BE2C (cell line): ENCODE measurements around the gene AP3B1.

ENCODE experiments used
- DNase-seq: peaks from one replicate; pipeline ENCODE4 v3.0.0-alpha.2; 2020
- H3K27me3 ChIP-seq: fragments of 250-450 bp; sonication (Bioruptor Pico); 2 replicates; pipeline ENCODE4 v1.5.1; 2020; ENCODE audit warnings: mild to moderate bottlenecking
- H3K36me3 ChIP-seq: fragments of 250-450 bp; sonication (Bioruptor Pico); 2 replicates; pipeline ENCODE4 v1.5.1; 2020; ENCODE audit warnings: mild to moderate bottlenecking
- H3K4me1 ChIP-seq: fragments of 250-450 bp; sonication (Bioruptor Pico); 2 replicates; pipeline ENCODE4 v1.5.1; 2020
- H3K4me3 ChIP-seq: 2 replicates; pipeline ENCODE4 v1.5.1; 2011; ENCODE audit warnings: low read depth, low read length
- H3K9me3 ChIP-seq: fragments of 250-450 bp; sonication (Bioruptor Pico); 2 replicates; pipeline ENCODE4 v1.5.1; 2020
- TF ChIP-seq, protein P1 (sequence below): IDR thresholded peaks from 2 replicates; pipeline ENCODE4 v1.5.1; 2012; ENCODE audit warnings: mild to moderate bottlenecking, low read depth, low read length

AP3B1 gene

GRCh38 chr5:78275998-78276543 is 18.4 kb downstream of the AP3B1 start:
- Histone ChIP-seq H3K4me3 (no peak overlapping the region), H3K36me3 (no peaks in the 10 kb centered on the region), H3K27me3 (no peaks in the 10 kb centered on the region), H3K4me1 (no peaks in the 10 kb centered on the region), H3K9me3 (no peaks in the 10 kb centered on the region)
- TF ChIP-seq, protein P1, sequence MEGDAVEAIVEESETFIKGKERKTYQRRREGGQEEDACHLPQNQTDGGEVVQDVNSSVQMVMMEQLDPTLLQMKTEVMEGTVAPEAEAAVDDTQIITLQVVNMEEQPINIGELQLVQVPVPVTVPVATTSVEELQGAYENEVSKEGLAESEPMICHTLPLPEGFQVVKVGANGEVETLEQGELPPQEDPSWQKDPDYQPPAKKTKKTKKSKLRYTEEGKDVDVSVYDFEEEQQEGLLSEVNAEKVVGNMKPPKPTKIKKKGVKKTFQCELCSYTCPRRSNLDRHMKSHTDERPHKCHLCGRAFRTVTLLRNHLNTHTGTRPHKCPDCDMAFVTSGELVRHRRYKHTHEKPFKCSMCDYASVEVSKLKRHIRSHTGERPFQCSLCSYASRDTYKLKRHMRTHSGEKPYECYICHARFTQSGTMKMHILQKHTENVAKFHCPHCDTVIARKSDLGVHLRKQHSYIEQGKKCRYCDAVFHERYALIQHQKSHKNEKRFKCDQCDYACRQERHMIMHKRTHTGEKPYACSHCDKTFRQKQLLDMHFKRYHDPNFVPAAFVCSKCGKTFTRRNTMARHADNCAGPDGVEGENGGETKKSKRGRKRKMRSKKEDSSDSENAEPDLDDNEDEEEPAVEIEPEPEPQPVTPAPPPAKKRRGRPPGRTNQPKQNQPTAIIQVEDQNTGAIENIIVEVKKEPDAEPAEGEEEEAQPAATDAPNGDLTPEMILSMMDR = no peak
- DNase-seq = no peak

- DNase-seq = no peak
- TF ChIP-seq, protein P1 = no peak
- H3K4me3 ChIP-seq = no peak overlapping the region
These were observed 19.8 kb downstream of the AP3B1 start for GRCh38 chr5:78274540-78275197.

DNA sequence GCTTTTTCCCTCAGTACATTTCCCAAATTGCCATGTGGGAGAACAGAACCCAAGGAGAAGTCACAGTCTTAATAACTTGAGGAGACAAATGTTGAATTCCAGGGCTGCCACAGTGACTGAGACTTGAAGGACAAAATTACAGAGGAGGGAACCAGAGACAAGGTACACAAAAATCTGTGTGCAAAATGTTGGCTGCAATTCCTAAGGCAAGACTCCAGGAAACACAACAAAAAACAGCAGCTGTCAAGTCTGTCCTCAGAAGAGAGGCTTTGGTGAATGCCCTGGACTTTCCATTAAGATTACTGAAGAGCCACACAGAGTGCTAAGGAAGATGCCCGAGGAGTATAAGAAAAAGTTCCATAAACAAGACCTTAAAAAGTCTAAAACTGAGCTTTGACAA is 21.1 kb downstream of the AP3B1 start:
- TF ChIP-seq, protein P1 = no peak
- Histone ChIP-seq H3K4me3 (no peak overlapping the region), H3K27me3 (no peaks in the 10 kb centered on the region), H3K36me3 (no peaks in the 10 kb centered on the region), H3K9me3 (no peaks in the 10 kb centered on the region), H3K4me1 (no peaks in the 10 kb centered on the region)
- no peak for DNase-seq

More at GRCh38 chr5:78274540-78275197, 19.8 kb downstream of the AP3B1 start:
- H3K4me1 ChIP-seq = no peaks in the 10 kb centered on the region
- no peaks in the 10 kb centered on the region for H3K27me3 ChIP-seq
- no peaks in the 10 kb centered on the region for H3K36me3 ChIP-seq
- H3K9me3 ChIP-seq = no peaks in the 10 kb centered on the region

DNA sequence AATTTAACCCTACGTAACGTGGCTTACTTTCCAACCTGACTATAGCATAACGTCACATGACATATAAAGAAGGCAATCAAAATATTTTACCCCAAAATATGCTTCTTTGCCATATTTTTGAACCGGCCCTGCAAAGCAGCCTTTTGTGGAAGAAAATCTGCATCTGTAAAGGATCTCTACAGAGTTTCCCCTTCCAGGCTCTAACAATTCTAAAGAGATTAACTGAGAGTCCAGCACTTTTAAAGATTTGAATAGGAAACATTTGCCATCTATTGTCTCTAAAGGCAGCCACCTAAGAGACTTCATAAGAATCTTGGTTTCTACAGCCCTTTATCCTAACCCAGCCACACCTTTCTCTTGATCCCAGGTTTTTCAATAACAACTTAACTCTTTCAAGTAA is 22.7 kb downstream of the AP3B1 start:
- no peaks in the 10 kb centered on the region for H3K27me3 ChIP-seq
- TF ChIP-seq, protein P1 = no peak
- DNase-seq = no peak
- no peaks in the 10 kb centered on the region for H3K36me3 ChIP-seq
- H3K4me3 ChIP-seq = no peak overlapping the region
- no peaks in the 10 kb centered on the region for H3K4me1 ChIP-seq
- H3K9me3 ChIP-seq = no peaks in the 10 kb centered on the region

DNA sequence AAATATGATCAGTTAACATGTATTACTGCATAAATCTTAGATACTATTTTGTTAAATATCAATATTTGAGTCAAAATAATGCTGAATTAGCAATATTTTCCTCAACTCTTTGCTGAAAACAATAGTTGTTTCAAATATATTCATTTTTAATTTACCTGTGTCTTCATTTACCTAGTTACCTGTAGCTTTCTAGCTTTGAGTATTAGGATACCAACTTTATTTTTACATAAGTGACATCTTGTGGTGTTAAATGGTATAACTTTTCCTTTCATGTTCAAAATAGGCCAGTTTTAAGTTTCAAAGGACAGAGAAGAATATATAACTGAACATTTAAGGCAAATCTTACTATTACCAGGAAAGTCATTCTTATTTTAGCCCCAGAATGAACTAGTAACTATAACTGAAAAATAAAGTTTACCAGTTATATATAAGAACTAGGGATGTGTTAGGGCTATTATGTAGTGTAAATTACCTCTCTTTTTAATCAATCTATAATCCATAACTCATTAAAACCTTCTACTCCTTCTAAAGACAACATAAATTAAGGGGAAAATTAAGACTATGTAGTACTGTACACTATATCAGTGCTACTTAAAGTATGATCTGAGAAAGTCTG is 25.3 kb downstream of the AP3B1 start:
- no peaks in the 10 kb centered on the region for H3K27me3 ChIP-seq
- H3K4me1 ChIP-seq = no peaks in the 10 kb centered on the region
- H3K9me3 ChIP-seq = no peaks in the 10 kb centered on the region
- TF ChIP-seq, protein P1 = peak; percentile 30; the same call in 1 of the 2 replicates
- no peak overlapping the region for H3K4me3 ChIP-seq
- no peak for DNase-seq
- peaks cover 8% of the 10 kb centered on the region for H3K36me3 ChIP-seq

DNA sequence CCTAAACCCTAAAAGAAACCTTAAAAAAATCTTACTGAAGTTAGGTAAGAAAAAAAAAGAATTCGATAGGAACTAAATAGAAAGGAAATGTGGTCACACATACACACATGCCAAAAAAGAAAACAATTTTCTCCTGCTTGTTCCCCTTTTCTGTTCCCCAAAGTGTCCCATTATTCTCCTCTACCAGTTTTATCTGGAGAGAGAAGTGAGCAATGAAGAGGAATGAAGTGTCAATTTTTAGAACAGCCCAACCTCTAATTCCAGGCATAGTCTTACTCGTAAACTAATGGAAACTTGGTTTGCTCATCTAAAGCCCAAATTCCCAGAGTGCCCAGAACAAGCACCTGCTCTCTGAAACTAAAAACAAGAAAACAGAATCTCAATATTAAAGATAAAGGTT is 26.1 kb downstream of the AP3B1 start:
- Histone ChIP-seq H3K4me1 (no peaks in the 10 kb centered on the region), H3K4me3 (no peak overlapping the region), H3K36me3 (peaks cover 8% of the 10 kb centered on the region), H3K9me3 (no peaks in the 10 kb centered on the region), H3K27me3 (no peaks in the 10 kb centered on the region)
- no peak for DNase-seq
- TF ChIP-seq, protein P1 = no peak
